Natural killer cell (primary cell): ENCODE results near the gene HTR5A. TPM values are rescaled to one million over a fixed set of nuclear protein-coding genes. Genes with fewer than 3 reads are reported as not detected.
"Not testable (repeated sequence)": the region's sequence is repeated elsewhere in the genome, so short reads cannot be mapped to it uniquely, and the experiment has no call there.

Source experiments
- ATAC-seq, 3 donors: fragments of 150-1000 bp in 2 of 3; fragments of 200-7000 bp in 1 of 3; cut with Tn5 transposase; 1 replicate in 1 of 3; 2 replicates in 2 of 3; pipeline ENCODE4 v1.10.0; 2021; ENCODE audit warnings: mild to moderate bottlenecking in 2 of 3, moderate library complexity in 2 of 3
- DNase-seq, 2 donors: peaks; one replicate each; pipeline versions ENCODE4 v3.0.0 to v3.0.0-alpha.2; 2013 to 2021; ENCODE audit warnings: mixed read lengths in 1 of 2
- H3K27ac ChIP-seq: one replicate; pipeline ENCODE4 v1.5.1; 2013; ENCODE audit warnings: mild to moderate bottlenecking, low read length
- H3K27me3 ChIP-seq: one replicate; pipeline ENCODE4 v1.6.1; 2013; ENCODE audit warnings: low read length; ENCODE audit not compliant: control insufficient read depth, insufficient read depth
- H3K36me3 ChIP-seq: one replicate; pipeline ENCODE4 v1.6.1; 2013; ENCODE audit warnings: low read length; ENCODE audit not compliant: control insufficient read depth, insufficient read depth
- H3K4me1 ChIP-seq: one replicate; pipeline ENCODE4 v1.6.1; 2013; ENCODE audit warnings: low read length; ENCODE audit not compliant: control insufficient read depth, insufficient read depth
- H3K4me3 ChIP-seq: one replicate; pipeline ENCODE4 v1.5.1; 2013; ENCODE audit warnings: low read length
- H3K9me3 ChIP-seq: one replicate; pipeline ENCODE4 v1.6.1; 2013; ENCODE audit warnings: low read length; ENCODE audit not compliant: control insufficient read depth, insufficient read depth
- H3K27ac Mint-ChIP-seq, 2 donors: one replicate each; pipeline ENCODE4 v1.8.0; 2022; ENCODE audit warnings: mild to moderate bottlenecking in 2 of 2, mixed read lengths in 2 of 2, moderate library complexity in 1 of 2
- H3K27me3 Mint-ChIP-seq, 2 donors: one replicate each; pipeline ENCODE4 v1.8.0; 2022; ENCODE audit warnings: low read depth in 2 of 2, mixed read lengths in 2 of 2
- H3K36me3 Mint-ChIP-seq: one replicate; pipeline ENCODE4 v1.8.0; 2022; ENCODE audit warnings: mixed read lengths
- H3K4me1 Mint-ChIP-seq, 2 donors: one replicate each; pipeline ENCODE4 v1.8.0; 2022; ENCODE audit warnings: mixed read lengths in 2 of 2
- H3K4me3 Mint-ChIP-seq: one replicate; pipeline ENCODE4 v1.8.0; 2022; ENCODE audit warnings: mild to moderate bottlenecking, moderate library complexity, mixed read lengths
- H3K9me3 Mint-ChIP-seq, 2 donors: one replicate each; pipeline ENCODE4 v1.8.0; 2022; ENCODE audit warnings: mixed read lengths in 2 of 2
- WGBS: methylation state at CpG from one replicate; pipeline ENCODE4 v1.1.7; 2013; ENCODE audit warnings: missing lambda C conversion rate; ENCODE audit not compliant: insufficient coverage; 5-methylcytosine and 5-hydroxymethylcytosine counted together
- intact Hi-C: fragments of 100-400 bp; cut with micrococcal nuclease; formaldehyde crosslinking; loops from one replicate; pipeline ENCODE4 v1.14.2; 2022
- total RNA-seq, 4 donors: library from RNA; stranded (reverse); fragments of 120-200 nt in 1 of 4; gene quantifications; one replicate each; pipeline versions ENCODE4 v1.2.3 to v1.2.4, GENCODE V29; 2013 to 2022
- TF ChIP-seq, protein P1 (sequence below): fragments of 200-600 bp; IDR thresholded peaks from one replicate; pipeline ENCODE4 v1.8.0; 2022; ENCODE audit warnings: antibody characterized with exemption

HTR5A gene
- total RNA-seq, 3 donors from 2014 or later (not counting 1 experiment from before 2014, with no cell fraction given): not detected

DNA sequence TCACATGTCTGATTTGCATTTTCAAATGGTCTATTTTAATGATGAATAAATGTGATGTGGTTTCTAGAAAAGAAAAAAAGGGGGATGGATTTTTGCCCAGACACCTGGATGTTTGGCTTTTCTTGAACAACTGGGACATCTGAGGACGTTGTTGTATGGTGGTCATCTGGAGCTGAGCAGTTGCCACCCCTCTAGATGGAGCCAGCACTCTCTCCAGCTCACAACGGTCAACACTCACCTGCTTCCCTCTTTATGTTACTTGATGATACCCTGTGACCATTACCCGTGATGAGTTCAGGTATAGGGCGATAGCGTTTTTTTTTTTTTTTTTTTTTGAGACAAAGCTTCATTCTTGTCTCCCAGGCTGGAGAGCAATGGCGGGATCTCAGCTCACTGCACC is 37.1 kb upstream of the HTR5A start:
- Histone ChIP-seq H3K9me3 (no peaks in the 10 kb centered on the region), H3K27me3 (no peaks in the 10 kb centered on the region), H3K4me1 (no peaks in the 10 kb centered on the region), H3K27ac (no peak overlapping the region), H3K36me3 (no peaks in the 10 kb centered on the region), H3K4me3 (no peak overlapping the region)
- Mint-ChIP-seq H3K9me3 (no peaks in the 10 kb centered on the region), H3K36me3 (no peaks in the 10 kb centered on the region), H3K27me3 (peaks cover 17 to 24% of the 10 kb centered on the region in 2 donors), H3K4me1 (no peaks in the 10 kb centered on the region), H3K4me3 (no peak overlapping the region), H3K27ac (no peak overlapping the region)
- WGBS: 71% methylated on average over 6 of the region's 6 CpGs
- no peak for ATAC-seq
- intact Hi-C loops: no loop called here
- DNase-seq: no peak
- TF ChIP-seq, protein P1, sequence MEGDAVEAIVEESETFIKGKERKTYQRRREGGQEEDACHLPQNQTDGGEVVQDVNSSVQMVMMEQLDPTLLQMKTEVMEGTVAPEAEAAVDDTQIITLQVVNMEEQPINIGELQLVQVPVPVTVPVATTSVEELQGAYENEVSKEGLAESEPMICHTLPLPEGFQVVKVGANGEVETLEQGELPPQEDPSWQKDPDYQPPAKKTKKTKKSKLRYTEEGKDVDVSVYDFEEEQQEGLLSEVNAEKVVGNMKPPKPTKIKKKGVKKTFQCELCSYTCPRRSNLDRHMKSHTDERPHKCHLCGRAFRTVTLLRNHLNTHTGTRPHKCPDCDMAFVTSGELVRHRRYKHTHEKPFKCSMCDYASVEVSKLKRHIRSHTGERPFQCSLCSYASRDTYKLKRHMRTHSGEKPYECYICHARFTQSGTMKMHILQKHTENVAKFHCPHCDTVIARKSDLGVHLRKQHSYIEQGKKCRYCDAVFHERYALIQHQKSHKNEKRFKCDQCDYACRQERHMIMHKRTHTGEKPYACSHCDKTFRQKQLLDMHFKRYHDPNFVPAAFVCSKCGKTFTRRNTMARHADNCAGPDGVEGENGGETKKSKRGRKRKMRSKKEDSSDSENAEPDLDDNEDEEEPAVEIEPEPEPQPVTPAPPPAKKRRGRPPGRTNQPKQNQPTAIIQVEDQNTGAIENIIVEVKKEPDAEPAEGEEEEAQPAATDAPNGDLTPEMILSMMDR: no peak

DNA sequence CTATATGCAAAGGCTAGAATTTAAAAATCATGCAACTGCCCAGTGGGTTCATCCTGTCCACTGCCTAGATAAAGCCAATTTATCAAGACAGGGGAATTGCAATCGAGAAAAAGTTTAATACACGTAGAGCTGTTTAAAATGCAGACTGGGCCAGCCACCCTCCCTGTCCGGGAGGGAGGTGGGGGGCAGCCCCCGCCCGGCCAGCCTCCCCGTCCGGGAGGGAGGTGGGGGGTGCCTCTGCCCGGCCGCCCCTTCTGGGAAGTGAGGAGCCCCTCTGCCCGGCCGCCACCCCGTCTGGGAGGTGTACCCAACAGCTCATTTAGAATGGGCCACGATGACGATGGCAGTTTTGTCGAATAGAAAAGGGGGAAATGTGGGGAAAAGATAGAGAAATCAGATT is 35.6 kb upstream of the HTR5A start:
- H3K9me3 ChIP-seq, ATAC-seq, H3K36me3 ChIP-seq, H3K36me3 Mint-ChIP-seq, H3K4me1 Mint-ChIP-seq, H3K4me3 Mint-ChIP-seq, H3K4me1 ChIP-seq, H3K9me3 Mint-ChIP-seq, DNase-seq, H3K27ac ChIP-seq, H3K27ac Mint-ChIP-seq, H3K4me3 ChIP-seq, H3K27me3 ChIP-seq, intact Hi-C loops: not testable (repeated sequence)
- H3K27me3 Mint-ChIP-seq: peaks cover 16 to 19% of the 10 kb centered on the region in 2 donors
- 89% methylated on average over 12 of the region's 15 CpGs for WGBS

DNA sequence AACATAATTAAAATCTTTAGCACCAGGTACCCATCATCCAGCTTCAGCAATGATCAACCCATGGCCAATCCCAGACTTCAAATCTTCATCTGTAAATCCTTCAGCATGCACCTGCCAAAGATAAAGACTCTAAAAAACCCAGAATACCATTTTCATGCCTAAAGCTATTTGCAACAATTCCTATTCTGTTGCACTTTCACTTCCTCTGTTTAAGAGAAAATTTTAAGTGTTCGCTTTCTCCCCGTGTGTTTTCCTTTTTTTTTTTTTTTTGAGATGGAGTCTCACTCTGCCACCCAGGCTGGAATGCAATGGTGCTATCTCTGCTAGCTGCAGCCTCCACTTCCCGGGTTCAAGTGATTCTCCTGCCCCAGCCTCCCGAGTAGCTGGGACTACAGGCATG is 31.8 kb upstream of the HTR5A start:
- Mint-ChIP-seq H3K27me3 (peaks cover 5 to 20% of the 10 kb centered on the region in 2 donors), H3K4me3 (no peak overlapping the region), H3K27ac (no peak overlapping the region), H3K9me3 (no peaks in the 10 kb centered on the region), H3K4me1 (no peaks in the 10 kb centered on the region), H3K36me3 (no peaks in the 10 kb centered on the region)
- Histone ChIP-seq H3K27ac (no peak overlapping the region), H3K27me3 (peaks cover 2% of the 10 kb centered on the region), H3K9me3 (no peaks in the 10 kb centered on the region), H3K36me3 (no peaks in the 10 kb centered on the region), H3K4me3 (no peak overlapping the region), H3K4me1 (no peaks in the 10 kb centered on the region)
- no peak for ATAC-seq
- TF ChIP-seq, protein P1: no peak
- intact Hi-C loops: no loop called here
- no peak for DNase-seq
- WGBS: 88% methylated on average over 4 of the region's 4 CpGs

DNA sequence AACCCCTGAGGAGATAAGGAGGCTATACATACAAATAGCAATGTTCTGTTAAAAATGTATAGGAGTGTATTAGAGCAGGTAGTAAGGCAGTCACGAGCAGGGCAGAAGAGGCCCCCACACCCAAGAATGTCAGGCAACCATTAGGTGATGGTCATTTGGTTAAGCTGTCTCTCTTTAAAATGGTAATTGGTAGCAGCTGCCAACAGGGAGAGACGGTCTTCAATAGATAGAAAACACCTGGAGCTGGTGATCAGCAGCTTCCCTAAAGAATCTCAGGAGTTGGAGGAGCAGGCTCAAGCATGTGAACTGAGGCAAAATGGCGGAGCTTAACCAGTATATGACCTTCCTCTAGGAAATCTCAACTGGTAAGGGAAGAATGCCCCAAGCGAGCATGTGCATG is 26.4 kb upstream of the HTR5A start:
- H3K4me1 ChIP-seq: no peaks in the 10 kb centered on the region
- intact Hi-C loops: no loop called here
- Mint-ChIP-seq H3K4me3 (no peak overlapping the region), H3K27ac (no peak overlapping the region), H3K4me1 (no peaks in the 10 kb centered on the region), H3K36me3 (no peaks in the 10 kb centered on the region), H3K27me3 (peaks cover 2 to 36% of the 10 kb centered on the region in 2 donors), H3K9me3 (no peaks in the 10 kb centered on the region)
- H3K9me3 ChIP-seq: no peaks in the 10 kb centered on the region
- H3K27me3 ChIP-seq: peaks cover 2% of the 10 kb centered on the region
- H3K36me3 ChIP-seq: no peaks in the 10 kb centered on the region
- WGBS: 78% methylated on average over 4 of the region's 4 CpGs
- ATAC-seq (no peak), DNase-seq (no peak)
- TF ChIP-seq, protein P1: no peak
- no peak overlapping the region for H3K4me3 ChIP-seq
- no peak overlapping the region for H3K27ac ChIP-seq
